ENCODE measurements around the gene TRIM37.
A peak's percentile ranks its signal among the peaks of the same experiment; 100 is the strongest.

The TRIM37 gene

GRCh38 chr17:59027750-59028149, 78.9 kb downstream of the TRIM37 start:
- DNase-seq, result no peak

GRCh38 chr17:59026176-59026939, 80.3 kb downstream of the TRIM37 start:
- no peak for DNase-seq

GRCh38 chr17:59024916-59025315, 81.8 kb downstream of the TRIM37 start:
- DNase-seq, result no peak

- DNase-seq, result no peak
Observed at GRCh38 chr17:59018019-59018418, 88.7 kb downstream of the TRIM37 start.

GRCh38 chr17:59011975-59012374, 94.7 kb downstream of the TRIM37 start:
- DNase-seq, result no peak

- no peak for DNase-seq
Observed at GRCh38 chr17:59010026-59010425, 96.7 kb downstream of the TRIM37 start.

- no peak for DNase-seq
Observed at GRCh38 chr17:59008737-59009136, 97.9 kb downstream of the TRIM37 start.

- DNase-seq, result no peak
Observed at GRCh38 chr17:59007995-59008394, 98.7 kb downstream of the TRIM37 start.

GRCh38 chr17:59004338-59005111, 102.2 kb downstream of the TRIM37 start:
- DNase-seq, result peak; percentile 81

- no peak for DNase-seq
Observed at GRCh38 chr17:59003860-59004259, 102.8 kb downstream of the TRIM37 start.

GRCh38 chr17:59002848-59003247, 103.8 kb downstream of the TRIM37 start:
- DNase-seq, result no peak

GRCh38 chr17:59002126-59002525, 104.6 kb downstream of the TRIM37 start:
- no peak for DNase-seq

- peak; percentile 82 for DNase-seq
Observed at GRCh38 chr17:59001158-59001814, 105.4 kb downstream of the TRIM37 start.

GRCh38 chr17:59000022-59000421, 106.7 kb downstream of the TRIM37 start:
- no peak for DNase-seq

- no peak for DNase-seq
Observed at GRCh38 chr17:58999500-58999899, 107.2 kb downstream of the TRIM37 start.

- no peak for DNase-seq
Observed at GRCh38 chr17:58998871-58999270, 107.8 kb downstream of the TRIM37 start.

GRCh38 chr17:58997756-58998553, 108.7 kb downstream of the TRIM37 start:
- no peak for DNase-seq

GRCh38 chr17:58996968-58997367, 109.7 kb downstream of the TRIM37 start:
- no peak for DNase-seq

GRCh38 chr17:58995247-58995940, 111.3 kb downstream of the TRIM37 start:
- DNase-seq, result no peak

GRCh38 chr17:58993311-58993710, 113.4 kb downstream of the TRIM37 start:
- DNase-seq, result no peak

- no peak for DNase-seq
Observed at GRCh38 chr17:58991718-58992331, 114.9 kb downstream of the TRIM37 start.

GRCh38 chr17:58989629-58990028, 117.1 kb downstream of the TRIM37 start:
- DNase-seq, result no peak
